Measurements from ENCODE around the gene COMMD10.

COMMD10 gene

GRCh38 chr5:116271446-116272025 is 186.7 kb downstream of the COMMD10 start:
- Histone ChIP-seq H3K27me3 (ENCODE audit: low read length) (no peaks in the 10 kb centered on the region), H3K27ac (ENCODE audit: low read depth, low read length) (no peak overlapping the region), H3K4me2 (ENCODE audit: low read depth, low read length, poor library complexity, severe bottlenecking) (no peak overlapping the region), H3K36me3 (ENCODE audit: low read length) (0 out of 2 replicates have a peak, but pooled peaks cover 4% of the 10 kb centered on the region), H3K4me3 (ENCODE audit: insufficient read depth, low read length, poor library complexity, severe bottlenecking) (no peak overlapping the region), H3K9ac (ENCODE audit: low read length) (no peak overlapping the region), H3F3A (ENCODE audit: insufficient read depth) (no peaks in the 10 kb centered on the region), H3K9me2 (replicated peaks; ENCODE audit: insufficient read depth, low read length) (no peaks in the 10 kb centered on the region), H2AFZ (ENCODE audit: low read depth, low read length, severe bottlenecking) (no peak overlapping the region), H4K20me1 (ENCODE audit: low read depth, low read length) (no peaks in the 10 kb centered on the region), H3K79me2 (ENCODE audit: insufficient read depth, low read length) (no peaks in the 10 kb centered on the region), H3K9me3 (ENCODE audit: insufficient read depth, low read length) (0 out of 2 replicates have a peak, but pooled peaks cover under 1% of the 10 kb centered on the region)
- TF ChIP-seq CTCF (IDR thresholded peaks at IDR 0.05; ENCODE audit: insufficient read depth, low read length, poor library complexity, severe bottlenecking) (no peak), EZH2phosphoT487 (conservative IDR thresholded peaks at IDR 0.05; ENCODE audit: low read length) (no peak)

GRCh38 chr5:116272281-116272941 is 187.6 kb downstream of the COMMD10 start:
- Histone ChIP-seq H3K9me2 (replicated peaks; ENCODE audit: insufficient read depth, low read length) (no peaks in the 10 kb centered on the region), H2AFZ (ENCODE audit: low read depth, low read length, severe bottlenecking) (no peak overlapping the region), H3K9ac (ENCODE audit: low read length) (no peak overlapping the region), H3K79me2 (ENCODE audit: insufficient read depth, low read length) (no peaks in the 10 kb centered on the region), H3K36me3 (ENCODE audit: low read length) (0 out of 2 replicates have a peak, but pooled peaks cover 8% of the 10 kb centered on the region), H3K4me3 (ENCODE audit: insufficient read depth, low read length, poor library complexity, severe bottlenecking) (no peak overlapping the region), H3K4me2 (ENCODE audit: low read depth, low read length, poor library complexity, severe bottlenecking) (no peak overlapping the region), H4K20me1 (ENCODE audit: low read depth, low read length) (no peaks in the 10 kb centered on the region), H3F3A (ENCODE audit: insufficient read depth) (no peaks in the 10 kb centered on the region), H3K27me3 (ENCODE audit: low read length) (no peaks in the 10 kb centered on the region), H3K9me3 (ENCODE audit: insufficient read depth, low read length) (0 out of 2 replicates have a peak, but pooled peaks cover 5% of the 10 kb centered on the region), H3K27ac (ENCODE audit: low read depth, low read length) (no peak overlapping the region)
- no peak for TF ChIP-seq EZH2phosphoT487 (conservative IDR thresholded peaks at IDR 0.05; ENCODE audit: low read length)
- TF ChIP-seq CTCF (IDR thresholded peaks at IDR 0.05; ENCODE audit: insufficient read depth, low read length, poor library complexity, severe bottlenecking): no peak

GRCh38 chr5:116273448-116274242 is 188.8 kb downstream of the COMMD10 start:
- no peaks in the 10 kb centered on the region for H4K20me1 ChIP-seq (ENCODE audit: low read depth, low read length)
- 0 out of 2 replicates have a peak, but pooled peaks cover 5% of the 10 kb centered on the region for H3K9me3 ChIP-seq (ENCODE audit: insufficient read depth, low read length)
- no peak overlapping the region for H3K27ac ChIP-seq (ENCODE audit: low read depth, low read length)
- no peak overlapping the region for H3K9ac ChIP-seq (ENCODE audit: low read length)
- no peak overlapping the region for H3K4me2 ChIP-seq (ENCODE audit: low read depth, low read length, poor library complexity, severe bottlenecking)
- no peak overlapping the region for H2AFZ ChIP-seq (ENCODE audit: low read depth, low read length, severe bottlenecking)
- H3K4me3 ChIP-seq (ENCODE audit: insufficient read depth, low read length, poor library complexity, severe bottlenecking): no peak overlapping the region
- no peaks in the 10 kb centered on the region for H3K79me2 ChIP-seq (ENCODE audit: insufficient read depth, low read length)
- no peaks in the 10 kb centered on the region for H3K27me3 ChIP-seq (ENCODE audit: low read length)
- no peaks in the 10 kb centered on the region for H3F3A ChIP-seq (ENCODE audit: insufficient read depth)
- TF ChIP-seq EZH2phosphoT487 (conservative IDR thresholded peaks at IDR 0.05; ENCODE audit: low read length) (no peak), CTCF (IDR thresholded peaks at IDR 0.05; ENCODE audit: insufficient read depth, low read length, poor library complexity, severe bottlenecking) (no peak)
- H3K9me2 ChIP-seq (replicated peaks; ENCODE audit: insufficient read depth, low read length): no peaks in the 10 kb centered on the region
- 0 out of 2 replicates have a peak, but pooled peaks cover 8% of the 10 kb centered on the region for H3K36me3 ChIP-seq (ENCODE audit: low read length)
